GM19438 (cell line): ENCODE measurements around the gene SLC4A4.
A peak's percentile ranks its signal among the peaks of the same experiment; 100 is the strongest.

Experiments used
- ATAC-seq: cut with Tn5 transposase; IDR thresholded peaks from one replicate; pipeline ENCODE4 v1.9.1; 2021; ENCODE audit warnings: low read depth; ENCODE audit not compliant: unreplicated experiment

The SLC4A4 gene

DNA sequence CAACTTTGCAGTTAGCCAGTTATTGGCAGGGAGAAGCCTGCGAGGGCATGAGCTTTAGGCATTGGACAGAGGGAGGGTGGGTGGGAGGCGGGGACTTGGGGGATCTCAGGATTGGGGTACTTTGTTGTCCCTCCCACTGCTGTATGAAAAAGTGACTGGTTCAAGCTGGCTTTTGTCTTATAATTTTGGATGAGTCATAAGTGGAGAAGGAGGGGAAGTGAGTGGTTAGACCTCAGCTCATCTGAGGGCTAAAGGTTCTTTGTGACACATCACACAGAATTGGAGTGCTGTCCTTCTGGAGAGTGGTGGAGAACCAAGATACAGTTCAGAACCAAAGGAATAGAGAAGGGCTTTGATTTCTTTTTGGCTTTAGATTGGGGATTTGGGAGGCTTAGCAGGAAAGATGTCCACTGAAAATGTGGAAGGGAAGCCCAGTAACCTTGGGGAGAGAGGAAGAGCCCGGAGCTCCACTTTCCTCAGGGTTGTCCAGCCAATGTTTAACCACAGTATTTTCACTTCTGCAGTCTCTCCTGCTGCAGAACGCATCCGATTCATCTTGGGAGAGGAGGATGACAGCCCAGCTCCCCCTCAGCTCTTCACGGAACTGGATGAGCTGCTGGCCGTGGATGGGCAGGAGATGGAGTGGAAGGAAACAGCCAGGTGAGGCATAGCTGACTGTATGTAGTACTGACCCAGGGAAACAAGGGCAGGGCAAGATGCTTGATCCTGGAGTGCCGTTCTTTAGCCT lies at the start of gene SLC4A4:
Gene SLC4A4 (plus strand): TSS at position 175 of the 748 bp plus-strand sequence.
- peak; percentile 99 for ATAC-seq

DNA sequence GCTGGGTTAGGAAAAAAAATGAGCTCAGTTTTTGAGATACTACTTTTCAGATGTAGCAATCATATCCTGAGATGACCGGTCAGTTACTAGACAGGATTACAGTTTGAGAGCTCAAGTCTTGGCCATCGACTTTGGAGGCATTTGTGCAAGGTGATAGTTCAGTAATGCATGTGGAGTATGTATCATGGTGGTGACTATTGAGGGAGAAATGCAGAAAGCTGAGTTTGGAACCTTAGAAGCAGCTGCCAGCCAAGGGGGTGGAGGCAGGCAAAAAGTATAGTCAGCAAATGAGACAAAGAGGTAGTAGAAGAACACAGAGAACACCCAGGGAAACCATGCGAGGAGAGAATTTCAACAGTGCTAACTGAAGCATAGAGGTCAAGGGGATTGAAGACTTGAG lies 48.7 kb upstream of the SLC4A4 start:
- no peak for ATAC-seq

DNA sequence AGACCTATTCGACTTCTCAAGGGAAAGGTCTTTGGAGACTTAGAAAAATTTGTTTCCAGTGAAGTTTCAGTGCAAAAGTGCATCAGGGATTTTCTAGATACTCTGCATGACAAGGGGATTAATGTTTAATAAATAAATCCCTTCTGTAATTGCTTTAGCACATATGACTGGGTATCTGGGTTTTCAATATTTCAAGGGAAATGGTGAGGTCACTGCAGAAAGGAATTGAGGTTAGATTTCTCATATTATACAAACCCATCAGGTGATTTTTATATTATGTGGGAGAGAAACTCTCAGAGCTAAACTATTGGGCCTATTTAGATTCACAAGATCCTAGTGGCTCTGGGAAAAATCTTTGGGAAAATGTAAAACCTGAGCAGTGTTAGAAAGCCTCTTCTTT lies 48.3 kb upstream of the SLC4A4 start:
- no peak for ATAC-seq

DNA sequence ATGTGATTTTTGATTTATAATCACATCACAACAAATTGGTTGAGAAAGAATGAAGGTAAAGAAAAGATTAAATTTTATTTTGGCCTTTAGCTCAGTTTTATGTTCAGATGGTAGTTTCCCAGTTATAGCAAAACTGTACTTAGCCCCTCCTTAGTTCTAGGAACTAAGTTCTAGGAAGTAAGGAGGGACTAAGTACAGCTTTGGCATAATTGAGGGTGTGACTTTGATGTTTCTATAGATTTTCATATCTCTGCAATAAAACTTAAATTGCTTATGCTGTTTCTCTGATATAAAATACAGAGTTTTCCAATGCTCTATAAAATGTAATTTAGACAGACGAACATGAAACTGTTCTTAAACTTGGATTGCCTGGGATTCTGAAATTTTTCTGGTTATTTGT lies 46.6 kb upstream of the SLC4A4 start:
- ATAC-seq = no peak

DNA sequence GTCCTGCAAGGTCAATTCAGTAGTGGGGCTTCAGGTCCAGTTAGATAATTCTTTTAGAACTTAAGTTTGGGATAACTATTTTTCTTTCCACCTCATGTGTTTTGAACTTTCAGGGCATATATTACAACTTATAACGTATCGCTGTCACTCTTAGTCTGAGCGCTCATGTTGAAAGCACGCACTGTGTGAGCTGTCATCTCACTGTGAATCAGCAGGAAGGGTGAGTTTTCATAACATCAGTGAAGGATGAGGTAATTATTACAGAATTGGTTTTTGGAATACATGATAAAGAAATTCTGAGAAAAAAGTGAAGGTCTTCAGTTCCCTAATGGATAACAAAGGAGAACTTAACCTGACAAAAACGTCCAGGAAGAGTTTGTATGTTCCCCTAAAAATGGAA lies 45.1 kb upstream of the SLC4A4 start:
- no peak for ATAC-seq

DNA sequence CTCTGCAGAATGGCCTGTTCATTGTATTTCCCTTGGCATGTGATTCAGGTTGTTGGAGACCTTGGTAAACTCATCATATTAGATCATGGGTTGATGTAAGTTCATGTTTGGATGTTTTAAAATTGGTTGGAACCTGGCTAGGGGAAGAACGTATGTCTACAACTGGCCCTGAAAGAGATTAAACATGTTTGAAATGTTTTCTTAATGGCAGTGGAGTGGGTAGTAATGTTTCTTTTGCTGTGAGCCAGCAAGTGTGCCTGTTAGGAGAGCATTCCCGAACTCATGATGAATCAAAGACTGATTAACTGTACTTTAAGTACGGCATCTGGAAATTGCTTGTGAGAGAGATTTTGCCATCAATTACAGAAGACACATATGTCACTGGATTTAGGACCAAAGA lies 44.5 kb upstream of the SLC4A4 start:
- no peak for ATAC-seq

DNA sequence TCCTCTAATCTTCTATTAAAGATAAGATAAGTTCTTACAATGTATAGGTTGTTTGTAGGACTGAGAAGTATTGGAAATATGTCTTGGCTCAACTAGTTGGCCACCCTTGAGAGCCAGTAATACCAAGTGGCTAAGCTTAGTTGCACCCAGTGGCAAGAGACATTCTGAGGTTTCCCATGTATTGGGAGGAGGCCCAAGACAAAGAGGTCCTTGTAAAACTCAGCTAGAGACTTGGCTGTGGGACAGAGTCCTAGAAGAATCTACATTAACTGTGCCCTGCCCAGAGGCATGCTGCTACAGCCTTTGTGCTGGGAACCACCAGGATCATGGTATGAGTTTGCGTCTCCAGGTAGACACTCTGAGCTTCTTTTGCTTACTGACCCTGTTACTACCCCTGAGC lies 41.9 kb upstream of the SLC4A4 start:
- ATAC-seq = no peak

DNA sequence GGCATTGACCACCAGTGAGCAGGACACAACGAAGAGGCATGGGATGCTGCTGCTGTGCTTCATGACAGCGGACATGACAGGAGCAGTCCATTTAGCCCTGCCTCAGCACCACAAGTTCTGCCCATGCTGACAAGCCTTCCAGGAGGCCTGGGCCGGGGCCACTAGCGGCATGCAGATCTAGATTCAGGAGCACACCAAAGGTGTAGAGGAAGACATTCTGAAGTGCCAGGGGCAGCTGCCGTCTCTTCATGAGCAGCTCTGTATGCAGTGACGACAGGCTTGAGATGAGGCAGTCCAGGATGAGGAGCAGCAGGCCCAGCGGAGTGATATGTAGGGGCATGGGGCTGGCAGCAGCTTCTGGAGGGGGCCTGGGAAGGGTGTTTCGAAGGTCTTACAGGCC lies 38.5 kb upstream of the SLC4A4 start:
- ATAC-seq = no peak

DNA sequence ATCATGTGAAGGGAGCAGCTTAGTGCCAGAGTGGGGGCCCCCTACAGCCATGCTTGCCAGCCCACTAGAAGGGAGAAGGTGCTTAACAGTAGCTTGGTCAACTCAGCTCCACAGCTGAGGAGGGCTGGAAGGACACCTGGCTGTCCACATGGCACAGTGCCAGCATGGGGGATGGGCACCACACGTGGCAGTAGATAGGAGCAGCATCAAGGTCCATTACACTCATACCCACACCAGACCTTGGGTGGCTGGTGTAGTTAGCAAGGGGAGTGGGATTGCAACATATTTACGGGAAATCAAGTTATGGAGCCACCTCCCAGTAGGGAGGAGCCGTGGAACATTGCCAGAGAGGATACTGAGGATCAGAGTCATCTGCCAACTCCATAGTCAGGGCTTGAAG lies 37.9 kb upstream of the SLC4A4 start:
- no peak for ATAC-seq

DNA sequence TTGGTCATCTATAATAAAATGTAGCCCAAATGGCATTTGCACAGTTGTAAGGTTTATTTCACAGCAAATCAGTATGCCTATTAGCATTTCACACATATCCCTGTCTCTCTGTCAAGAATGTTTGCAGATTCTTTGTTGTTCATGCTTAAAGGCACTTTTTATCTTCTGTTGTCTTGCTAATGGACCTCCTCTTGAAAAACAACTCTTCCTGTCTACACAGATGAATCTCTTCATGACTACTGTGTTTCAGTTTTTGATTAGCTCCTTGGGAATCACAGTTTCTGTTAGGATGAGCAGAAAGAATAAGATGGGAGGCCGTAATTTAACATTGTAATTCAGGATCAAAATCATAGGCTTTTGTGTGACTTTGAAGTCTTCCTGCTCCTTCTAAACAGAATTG lies 35.5 kb upstream of the SLC4A4 start:
- ATAC-seq = no peak

DNA sequence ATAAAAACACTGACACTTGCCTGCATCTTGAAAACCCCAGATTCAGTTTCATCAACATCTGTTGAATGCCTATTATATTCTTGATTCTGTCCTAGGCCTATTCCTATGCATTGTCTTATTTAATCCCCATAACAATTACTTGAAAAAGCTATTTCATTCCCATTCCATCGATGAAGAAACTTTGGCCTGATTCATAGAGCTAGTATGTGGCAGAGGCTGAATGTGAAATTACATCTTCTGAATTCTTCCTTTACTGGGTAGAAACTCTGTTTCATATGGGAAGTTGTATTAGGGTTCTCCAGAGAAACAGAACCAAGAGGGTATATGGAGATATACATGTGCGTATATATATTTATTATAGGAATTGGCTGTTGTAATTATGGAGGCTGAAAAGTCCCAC lies 35.0 kb upstream of the SLC4A4 start:
- ATAC-seq = no peak

DNA sequence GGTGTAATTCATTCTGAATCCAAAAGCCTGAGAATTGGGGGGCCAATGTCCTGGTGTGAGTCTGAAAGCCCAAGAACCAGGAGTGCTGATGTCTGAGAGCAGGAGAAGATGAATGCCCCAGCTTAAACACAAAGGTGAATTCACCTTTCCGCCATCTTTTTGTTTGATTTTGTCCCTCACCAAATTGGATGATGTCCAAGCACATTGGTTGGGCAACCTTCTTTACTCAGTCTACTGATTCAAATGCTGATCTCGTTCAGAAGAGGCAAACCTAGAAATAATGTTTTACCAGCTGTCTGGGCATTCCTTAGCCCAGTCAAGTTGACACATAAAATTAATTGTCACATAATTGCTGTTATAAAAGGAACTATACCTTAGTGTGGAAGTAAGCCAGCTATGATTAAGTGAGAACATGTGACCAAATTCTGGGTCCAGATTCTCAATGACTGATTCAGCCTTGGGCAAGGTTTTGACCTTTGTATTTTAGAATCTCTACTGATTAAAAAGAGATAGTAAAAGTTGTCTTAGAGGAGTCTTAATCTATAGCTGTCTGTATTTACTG lies 34.5 kb upstream of the SLC4A4 start:
- ATAC-seq = no peak

DNA sequence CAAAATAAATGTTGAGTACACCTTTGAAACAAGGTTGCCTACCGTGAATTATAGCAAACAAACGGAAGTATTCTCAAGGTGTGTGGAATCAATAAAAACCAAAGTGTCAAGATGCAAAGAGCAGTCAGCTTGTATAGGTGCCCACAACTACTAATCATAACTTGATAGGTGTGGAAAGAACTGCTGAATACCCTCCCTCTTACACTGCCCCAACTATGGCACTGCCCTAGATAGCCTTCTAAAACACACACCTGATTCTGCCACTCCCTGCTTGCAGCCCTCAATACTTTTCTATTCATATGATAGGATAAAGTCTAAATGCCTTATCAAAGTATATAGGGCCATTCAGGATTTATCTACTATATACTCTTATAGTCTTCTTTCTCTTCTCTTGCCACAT lies 31.1 kb upstream of the SLC4A4 start:
- no peak for ATAC-seq

DNA sequence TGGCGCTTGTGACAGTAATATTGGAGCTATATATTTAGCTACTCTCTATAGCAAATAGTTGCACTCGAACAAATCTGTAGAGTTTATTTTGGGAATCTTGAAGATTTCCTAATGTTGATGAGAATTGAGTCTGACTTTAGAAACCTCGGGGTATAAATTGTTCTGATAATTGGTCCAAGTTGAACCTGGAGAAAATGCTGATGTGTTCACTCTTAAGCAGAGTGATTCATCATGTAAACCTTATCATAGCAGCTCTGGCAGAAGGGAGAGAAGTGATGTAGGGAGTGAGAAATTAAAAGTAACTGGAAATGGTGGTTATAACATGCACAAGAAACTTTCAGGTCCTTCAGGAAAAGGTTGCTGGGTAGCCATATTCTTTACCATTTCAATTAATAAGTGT lies 16.4 kb upstream of the SLC4A4 start:
- ATAC-seq = no peak

DNA sequence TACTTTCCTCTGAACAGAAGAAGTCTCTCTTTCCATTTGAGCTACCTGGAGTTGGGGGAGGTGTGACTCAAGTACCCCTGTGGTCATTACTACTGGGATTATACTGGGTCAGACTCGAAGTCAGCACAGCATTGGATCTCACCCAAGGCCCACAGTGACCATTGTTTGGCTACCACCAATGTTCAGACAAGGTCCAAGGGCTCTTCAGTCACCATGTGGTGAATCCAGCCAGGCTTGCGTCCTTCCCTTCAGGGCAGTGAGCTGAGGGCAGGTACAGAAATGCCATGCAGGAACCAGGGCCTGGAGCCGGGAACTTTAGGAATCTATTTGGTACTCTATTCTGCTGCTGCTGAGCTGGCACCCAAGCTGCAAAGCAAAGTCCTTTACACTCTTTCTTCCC lies 5.5 kb upstream of the SLC4A4 start:
- ATAC-seq = no peak

DNA sequence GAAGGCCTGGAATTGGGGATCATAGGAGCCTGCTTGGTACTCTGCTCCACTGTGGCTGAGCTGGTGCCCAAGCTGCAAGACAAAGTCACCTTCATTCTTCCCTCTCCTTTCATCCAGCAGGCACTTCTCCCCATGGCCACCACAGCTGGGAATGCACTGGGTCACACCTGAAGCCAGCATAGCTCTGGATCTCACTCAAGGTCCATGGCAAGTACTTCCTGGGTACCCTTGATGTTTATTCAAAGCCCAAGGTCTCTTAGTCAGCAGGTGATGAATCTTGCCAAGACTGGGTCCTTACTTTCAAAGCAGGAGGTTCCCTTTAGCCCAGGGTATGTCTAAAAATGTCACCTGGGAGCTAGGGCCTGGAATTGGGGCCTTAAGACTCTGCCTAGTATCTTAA lies 4.9 kb upstream of the SLC4A4 start:
- no peak for ATAC-seq

DNA sequence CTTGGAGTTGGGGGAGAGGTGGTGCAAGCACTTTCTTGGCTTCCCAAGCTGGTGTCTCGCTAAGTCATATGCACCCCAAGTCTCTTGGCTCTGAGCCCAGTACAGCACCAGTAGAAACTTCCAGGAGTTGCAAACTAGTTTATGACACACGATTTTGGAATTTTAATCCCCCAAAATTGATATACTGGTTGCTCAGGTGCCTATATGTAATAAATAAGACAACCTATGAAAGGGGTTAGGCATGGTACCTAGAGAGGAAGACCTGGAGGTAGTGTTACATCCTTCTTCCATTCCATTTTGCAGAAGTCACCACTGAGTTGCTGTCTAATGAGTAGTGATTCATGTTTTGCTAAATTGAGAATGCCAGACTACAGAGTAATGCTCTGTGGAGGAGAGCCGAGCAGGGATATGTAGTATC lies 4.3 kb upstream of the SLC4A4 start:
- ATAC-seq = no peak

DNA sequence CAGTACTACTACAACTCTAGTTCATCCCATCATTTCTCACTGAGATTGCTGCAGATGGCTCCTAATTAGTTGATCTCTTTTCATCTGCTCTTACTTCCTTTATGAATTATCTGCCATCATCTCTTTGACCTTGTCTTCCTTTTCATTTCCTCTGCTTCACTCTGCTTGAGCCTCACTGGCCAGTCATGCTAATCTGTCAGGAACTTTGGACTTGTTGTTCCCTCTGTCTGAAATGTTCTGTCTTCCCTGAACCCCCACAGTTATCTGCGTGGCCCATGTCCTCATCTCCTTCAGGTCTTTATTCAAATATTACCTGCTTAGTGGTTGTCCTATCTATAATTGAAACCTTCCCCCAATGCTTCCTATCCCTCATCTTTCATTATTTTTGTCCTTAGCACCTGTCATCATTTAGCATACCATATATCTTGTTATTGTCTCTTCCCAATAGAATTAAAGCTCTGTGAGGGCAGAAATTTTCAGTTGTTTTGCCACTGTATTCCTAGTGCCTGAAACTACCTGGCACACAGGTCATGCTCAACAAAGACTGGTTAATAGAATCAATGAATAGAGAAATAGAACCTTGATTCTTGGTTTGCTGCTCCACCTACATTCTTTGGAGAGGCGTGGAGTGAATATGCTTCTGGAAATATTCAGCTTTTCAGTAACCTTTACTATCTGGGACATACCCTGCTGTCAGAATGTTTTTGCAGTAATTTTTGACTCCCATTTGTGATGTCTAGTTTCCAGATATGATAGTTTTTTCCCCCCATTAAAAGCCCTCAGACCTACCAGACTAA lies 5.0 kb downstream of the SLC4A4 start:
- no peak for ATAC-seq

DNA sequence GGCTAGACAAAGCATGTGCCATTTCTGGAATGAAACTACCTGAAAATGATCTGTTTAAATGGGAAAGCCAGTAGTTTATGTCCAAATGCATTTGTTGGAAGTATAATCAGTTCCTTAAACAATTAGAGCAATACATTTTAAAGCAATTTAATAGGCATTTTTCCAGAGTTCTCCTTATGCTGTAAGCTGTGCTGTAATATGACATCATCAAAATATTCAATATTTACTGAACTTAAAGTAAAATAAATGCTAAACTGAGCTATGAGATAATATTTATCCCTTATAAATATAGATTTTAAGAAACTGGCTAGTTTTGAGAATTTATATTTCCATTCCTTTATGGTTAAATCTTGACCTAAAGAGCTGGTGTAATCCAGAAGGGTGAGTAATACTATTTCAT lies 7.9 kb downstream of the SLC4A4 start:
- no peak for ATAC-seq

DNA sequence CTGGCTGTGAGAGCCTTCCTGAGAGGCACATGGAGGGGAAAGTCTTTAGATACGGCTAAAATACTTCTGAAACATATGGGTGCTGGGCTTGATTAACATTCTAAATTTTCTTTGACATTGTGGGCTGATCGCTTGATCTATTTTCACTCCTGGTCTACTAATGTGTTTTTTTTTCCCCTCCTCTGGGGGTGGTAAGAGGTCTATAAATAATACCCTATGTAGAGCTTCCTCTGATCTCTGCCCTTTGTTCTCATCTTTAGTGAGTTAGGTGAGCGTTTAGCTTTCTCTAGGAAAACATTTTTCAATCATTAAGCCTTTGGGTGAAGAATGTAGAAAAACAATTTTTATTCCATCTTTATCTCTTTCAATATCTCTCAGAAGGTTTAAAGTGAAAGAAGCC lies 9.8 kb downstream of the SLC4A4 start:
- ATAC-seq = no peak

DNA sequence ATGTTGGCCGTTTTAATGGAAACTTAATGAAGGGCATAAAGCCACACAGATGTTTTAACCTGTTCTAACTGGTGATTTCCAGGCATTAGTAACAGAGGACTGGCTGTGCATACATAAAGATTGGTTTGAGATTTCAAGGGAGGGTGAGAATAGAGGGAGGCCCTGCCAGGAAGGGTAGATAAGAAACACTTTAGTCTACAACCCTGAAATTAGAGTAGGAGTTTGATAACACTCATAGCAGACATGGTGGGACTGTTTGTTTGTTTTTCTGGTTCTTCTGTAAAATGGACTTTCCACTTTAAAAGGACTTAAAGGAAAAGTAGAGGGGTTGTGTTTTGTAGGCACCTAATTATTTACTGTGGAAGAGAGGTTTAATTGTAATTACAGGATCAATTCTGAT lies 16.2 kb downstream of the SLC4A4 start:
- ATAC-seq = no peak

DNA sequence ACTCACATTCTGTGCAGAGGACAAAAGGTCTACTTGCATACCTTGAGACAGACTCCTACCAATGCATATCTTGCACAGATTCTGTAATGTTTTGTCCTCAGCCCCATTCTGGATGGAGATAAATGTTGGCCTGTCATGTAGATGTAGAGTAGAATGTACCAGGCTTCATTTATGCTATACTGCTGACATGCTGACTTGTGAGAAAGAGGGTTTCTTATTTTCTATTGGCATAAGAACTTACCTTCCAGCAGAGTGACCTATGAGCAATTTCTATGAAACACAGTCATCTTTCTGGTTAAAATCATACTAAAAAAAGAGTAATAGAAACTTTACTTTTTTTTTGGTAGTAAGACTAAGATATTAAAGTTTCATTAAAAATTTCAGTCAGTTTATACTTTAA lies 17.2 kb downstream of the SLC4A4 start:
- no peak for ATAC-seq
